ENCODE measurements around the gene POMC.
"Not testable (repeated sequence)": the region's sequence is repeated elsewhere in the genome, so short reads cannot be mapped to it uniquely, and the experiment has no call there.

Gene POMC

DNA sequence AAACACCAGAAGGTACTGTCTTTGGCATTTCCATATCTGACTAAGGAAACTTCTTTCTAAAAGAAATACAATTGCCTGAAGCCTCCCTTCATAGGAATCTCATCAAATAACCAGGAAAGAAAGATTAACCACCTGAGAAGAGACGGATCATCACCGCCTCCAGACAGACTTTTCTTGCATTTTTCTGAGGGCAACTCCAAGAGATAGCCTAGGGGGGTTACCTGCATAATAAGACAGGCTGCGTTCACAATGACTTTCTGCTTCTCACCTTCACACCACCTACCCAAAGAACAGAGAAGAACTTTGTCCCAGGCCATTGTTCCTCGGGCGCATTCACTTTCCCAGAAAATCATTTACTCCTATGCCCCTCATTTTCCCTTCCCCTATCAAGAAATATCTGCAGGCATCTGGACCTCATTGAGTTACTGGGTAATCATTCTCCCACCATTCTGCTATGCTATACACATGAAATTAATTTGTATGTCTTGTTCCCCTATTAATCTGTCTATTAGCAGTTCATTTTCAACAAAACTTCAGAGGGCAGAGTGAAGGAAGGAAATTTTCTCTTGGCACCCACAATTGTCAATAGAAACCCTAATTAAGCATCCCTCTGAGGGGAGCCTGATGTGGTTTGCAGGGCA is 8.3 kb upstream of the POMC start:
- no peak for DNase-seq (ENCODE audit: low read depth)

DNA sequence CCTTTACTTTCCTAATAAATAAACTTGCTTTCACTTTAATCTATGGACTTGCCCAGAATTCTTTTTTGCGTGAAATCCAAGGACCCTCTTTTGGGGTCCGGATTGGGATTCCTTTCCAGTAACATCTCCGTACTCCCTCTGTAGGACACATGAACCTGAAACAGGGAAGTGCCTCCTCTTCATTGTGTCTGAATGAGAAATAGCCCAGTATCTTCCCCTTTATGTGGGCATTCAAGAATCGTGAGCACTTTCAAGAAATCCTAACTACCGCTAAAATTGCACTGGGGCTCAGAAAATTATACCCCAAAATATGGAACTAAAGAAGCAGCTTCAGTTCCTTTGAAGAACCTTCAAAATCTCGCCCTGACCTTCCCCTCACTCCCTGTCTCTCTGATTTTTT is 7.8 kb upstream of the POMC start:
- DNase-seq (ENCODE audit: low read depth): no peak

DNA sequence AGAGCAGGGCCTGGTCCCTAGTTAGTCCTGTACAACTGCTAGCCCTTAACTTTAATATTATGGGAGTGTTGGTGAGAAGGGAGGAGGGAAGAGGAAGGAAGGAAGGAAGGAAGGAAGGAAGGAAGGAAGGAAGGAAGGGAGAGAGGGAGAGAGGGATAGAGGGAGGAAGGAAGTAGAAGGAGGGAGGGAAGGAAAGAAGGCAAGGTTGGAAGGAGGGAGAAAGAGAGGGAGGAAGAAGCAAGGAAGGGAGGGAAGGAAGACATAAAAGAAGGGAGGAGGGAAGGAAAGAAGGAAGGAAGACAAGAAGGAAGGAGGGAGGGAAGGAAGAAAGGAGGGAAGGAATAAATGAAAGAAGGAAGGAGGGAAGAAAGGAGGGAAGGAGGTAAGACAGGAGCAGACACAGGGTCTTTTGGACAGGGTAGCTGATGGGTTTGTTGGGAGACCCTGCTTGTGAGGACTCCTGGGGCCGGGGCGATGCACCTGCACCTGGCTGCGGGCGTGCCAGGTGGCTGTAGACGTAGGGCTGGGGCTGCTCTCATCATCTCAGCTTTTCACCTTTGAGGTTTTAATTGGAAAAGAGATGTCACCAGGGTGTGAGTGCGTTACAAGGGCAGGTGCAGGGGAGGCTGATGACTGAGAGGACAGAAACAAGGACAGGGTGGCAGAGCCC is 5.9 kb upstream of the POMC start:
- DNase-seq (ENCODE audit: low read depth): no peak

DNA sequence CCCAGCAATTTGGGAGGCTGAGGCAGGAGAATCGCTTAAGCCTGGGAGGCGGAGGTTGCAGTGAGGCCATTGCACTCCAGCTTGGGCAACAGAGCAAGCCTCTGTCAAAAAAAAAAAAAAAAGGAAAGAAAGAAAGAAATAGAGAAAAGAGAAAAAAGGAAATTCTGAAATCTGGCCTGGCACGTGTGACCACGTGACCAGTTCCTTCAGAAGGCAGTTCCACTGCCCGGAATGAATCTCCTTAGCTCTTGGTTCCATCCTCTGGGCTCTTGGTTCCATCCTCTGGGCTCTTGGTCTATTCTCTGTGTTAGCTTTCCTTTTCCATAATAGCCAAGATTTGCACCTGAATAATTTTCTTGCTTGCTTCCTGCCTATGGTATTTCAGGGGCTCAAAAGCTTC is 5.3 kb upstream of the POMC start:
- no peak for DNase-seq (ENCODE audit: low read depth)

DNA sequence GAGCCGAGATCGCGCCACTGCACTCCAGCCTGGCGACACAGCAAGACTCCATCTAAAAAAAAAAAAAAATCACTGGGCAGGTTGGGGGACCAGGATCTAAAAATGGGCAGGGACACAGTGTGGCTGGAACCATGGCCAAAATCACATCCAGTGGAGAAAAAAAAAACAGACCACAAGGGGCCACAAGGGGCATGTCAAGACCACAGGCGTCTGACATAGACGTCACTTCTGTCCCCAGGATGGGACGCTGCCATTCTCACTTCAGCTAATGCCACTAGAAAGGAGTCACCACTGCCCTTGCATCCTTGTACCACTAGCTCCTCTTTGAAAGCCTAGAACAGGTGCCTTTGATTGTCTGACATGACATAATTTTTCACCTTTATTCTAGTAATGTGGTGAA is 2.5 kb upstream of the POMC start:
- DNase-seq (ENCODE audit: low read depth): no peak

- no peak for DNase-seq (ENCODE audit: low read depth)
These were observed 692 bp upstream of the POMC start for GRCh38 chr2:25169073-25169470.

DNA sequence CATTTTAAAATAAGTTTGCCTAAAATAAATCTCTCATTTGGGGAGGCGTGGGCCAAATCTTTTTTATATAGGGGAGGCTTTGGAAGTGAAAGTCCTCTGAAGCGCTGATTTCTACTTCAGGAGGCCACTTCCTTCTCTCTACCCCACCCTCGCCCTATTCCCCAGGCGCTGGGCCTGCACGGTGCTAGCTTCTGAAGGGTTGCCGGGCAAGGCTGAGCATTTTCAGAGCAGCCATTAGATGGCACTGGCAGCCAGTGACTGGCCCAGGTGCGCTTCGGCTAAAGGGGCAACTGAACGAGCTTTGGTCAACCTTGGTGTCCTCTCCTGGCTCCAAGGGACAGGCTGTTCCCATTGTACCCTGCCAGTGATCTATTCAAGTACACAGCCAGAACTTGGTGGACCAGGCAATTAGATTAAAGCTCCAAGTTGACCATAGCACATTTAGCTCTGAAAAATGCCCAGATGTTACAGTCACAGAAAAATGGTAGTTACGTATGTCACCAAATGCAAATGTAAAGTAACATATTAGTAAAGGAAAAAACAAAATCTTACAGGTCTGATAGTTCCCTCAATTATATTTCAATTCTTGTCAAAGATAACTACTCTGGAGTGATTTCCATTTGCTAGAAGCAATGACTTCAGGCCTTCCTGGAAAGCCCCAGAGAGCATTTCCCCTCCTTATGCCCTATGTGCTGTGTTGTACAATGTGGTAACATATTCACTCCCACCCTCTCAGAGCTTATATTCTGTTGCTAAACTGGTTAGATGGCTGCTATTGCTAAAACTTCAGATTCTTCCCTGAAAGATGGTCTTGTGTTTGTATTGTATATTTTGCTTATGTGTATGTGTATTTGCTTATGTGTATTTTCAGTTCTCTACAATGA is 2.1 kb downstream of the POMC start:
- DNase-seq (ENCODE audit: low read depth): no peak

DNA sequence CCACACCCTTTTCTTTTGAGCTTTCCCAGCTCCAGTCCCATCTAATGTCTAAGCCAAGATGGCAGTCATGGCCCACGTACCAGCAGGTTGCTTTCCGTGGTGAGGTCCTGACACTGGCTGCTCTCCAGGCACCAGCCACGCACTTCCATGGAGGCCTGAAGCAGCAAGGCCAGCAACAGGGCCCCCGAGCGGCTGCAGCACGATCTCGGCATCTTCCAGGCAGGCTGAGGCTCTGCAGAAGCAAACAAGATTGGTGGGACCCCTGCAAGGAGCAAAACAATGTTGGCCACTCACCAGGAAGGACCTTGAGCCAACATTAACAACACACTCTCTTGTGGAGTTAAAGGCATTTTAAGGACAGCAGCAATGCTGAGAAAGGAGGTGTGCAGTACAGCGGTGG is 3.8 kb downstream of the POMC start:
- no peak for DNase-seq (ENCODE audit: low read depth)

DNA sequence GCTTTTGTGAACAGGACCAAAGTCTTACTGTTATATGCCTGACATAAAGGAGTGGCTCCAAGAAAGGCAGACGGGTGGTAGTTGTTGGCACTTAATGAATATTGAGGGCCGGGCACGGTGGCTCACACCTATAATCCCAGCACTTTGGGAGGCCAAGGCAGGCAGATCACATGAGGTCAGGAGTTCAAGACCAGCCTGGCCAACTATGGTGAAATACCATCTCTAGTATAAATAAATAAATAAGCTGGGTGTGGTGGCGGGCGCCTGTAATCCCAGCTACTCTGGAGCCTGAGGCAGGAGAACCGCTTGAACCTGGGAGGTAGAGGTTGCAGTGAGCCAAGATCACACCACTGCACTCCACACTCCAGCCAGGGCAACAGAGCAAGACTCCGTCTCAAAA is 6.3 kb downstream of the POMC start:
- not testable (repeated sequence) for DNase-seq (ENCODE audit: low read depth)

DNA sequence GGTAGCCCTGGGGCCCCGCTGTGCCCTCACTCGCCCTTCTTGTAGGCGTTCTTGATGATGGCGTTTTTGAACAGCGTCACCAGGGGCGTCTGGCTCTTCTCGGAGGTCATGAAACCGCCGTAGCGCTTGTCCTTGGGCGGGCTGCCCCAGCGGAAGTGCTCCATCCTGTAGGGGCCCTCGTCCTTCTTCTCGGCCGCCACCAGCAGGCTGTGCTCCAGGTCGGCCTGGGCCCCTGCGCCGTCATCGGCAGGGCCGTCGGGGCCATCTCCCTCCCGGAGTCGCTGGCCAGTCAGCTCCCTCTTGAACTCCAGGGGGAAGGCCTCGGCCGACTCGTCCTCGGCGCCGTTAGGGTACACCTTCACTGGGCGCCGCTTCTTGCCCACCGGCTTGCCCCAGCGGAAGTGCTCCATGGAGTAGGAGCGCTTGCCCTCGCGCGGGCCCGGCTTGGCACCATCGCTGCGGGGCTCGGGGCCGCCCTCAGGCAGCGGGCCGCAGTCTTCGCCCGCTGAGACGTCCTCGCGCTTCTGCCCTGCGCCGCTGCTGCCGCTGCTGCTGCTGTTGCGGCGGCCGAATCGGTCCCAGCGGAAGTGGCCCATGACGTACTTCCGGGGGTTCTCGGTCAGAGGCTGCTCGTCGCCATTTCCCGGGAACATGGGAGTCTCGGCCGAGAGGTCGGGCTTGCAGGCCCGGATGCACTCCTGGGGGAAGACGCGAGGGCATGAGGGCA is 7.2 kb downstream of the POMC start:
- no peak for DNase-seq (ENCODE audit: low read depth)

DNA sequence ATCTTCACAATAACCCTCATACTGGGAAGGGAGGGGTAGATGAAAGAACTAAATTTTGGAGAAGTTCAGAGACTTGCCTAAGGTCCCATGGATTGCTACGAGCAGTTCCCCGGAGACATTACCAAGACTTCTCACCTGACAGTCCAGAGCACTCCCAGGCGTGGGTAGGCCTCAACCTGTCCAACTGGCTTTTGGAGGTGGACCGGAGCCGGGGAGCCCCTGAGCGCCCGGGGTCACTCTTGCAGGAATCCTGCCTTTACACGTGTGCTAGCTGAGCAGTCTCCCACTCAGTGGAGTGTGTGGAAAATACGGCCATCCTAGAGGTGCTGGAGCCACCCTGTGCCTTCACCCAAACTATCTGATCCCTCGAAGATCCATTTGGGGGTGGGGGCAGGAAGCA is 8.0 kb downstream of the POMC start:
- DNase-seq (ENCODE audit: low read depth): no peak

- DNase-seq (ENCODE audit: low read depth): no peak
These were observed 8.4 kb downstream of the POMC start for GRCh38 chr2:25159949-25160348.

GRCh38 chr2:25158096-25158852 is 10.1 kb downstream of the POMC start:
- no peak for DNase-seq (ENCODE audit: low read depth)

GRCh38 chr2:25155401-25155800 is 13.0 kb downstream of the POMC start:
- no peak for DNase-seq (ENCODE audit: low read depth)

GRCh38 chr2:25151718-25152117 is 16.7 kb downstream of the POMC start:
- no peak for DNase-seq (ENCODE audit: low read depth)

DNA sequence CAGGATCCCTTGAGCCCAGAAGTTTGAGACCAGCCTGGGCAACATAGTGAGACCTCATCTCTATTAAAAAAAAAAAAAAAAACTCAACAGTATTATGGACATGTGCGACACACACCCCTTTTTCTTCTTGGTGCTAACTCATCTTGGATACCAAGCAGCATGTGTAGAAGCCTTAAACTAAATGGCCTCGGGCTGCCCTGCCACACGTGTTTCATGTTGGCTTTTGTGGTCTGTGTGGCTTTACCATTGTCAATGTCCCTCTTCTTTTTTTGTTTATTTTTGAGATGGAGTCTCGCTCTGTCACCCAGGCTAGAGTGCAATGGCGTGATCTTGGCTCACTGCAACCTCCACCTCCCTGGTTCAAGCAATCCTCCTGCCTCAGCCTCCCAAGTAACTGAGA is 17.4 kb downstream of the POMC start:
- not testable (repeated sequence) for DNase-seq (ENCODE audit: low read depth)

DNA sequence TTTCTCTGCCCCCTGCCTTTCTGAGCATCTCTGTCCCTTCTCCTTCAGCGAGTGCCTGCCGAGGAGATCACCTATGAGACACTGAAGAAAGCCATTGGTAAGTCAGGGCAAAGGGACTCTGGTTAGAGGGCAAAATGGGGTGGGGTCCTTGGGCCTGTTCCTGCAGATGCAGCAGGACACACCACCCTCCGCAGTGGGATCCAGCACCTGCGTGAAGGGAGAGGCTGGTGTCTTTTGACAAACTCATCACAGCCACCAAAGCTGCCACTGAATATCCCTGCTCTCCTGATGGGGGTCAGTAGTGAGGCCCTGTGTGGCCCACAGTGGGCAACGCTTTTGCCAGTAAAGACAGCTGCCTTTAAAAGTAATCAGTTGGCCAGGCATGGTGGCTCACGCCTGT is 18.7 kb downstream of the POMC start:
- no peak for DNase-seq (ENCODE audit: low read depth)

DNA sequence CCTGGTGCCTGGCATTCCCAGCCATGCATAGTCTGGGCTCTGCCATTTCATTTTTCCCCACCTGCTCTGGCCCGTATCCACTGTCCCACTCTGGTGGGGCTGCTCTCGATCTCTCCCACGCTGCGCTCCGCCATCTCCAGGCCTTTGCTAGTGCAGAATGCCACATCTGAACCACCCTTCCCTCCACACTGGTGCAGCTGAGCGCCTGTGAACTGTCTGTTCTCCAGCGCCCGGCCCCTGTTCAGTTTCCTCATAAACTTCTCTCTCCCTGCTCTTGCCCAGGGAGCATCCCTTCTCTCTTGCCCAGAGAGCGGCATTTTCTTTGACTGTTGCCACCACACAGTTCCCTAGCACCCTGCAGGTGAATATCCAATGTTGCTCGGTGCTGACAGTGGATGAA is 21.5 kb downstream of the POMC start:
- no peak for DNase-seq (ENCODE audit: low read depth)

GRCh38 chr2:25145803-25146202 is 22.6 kb downstream of the POMC start:
- DNase-seq (ENCODE audit: low read depth): no peak

DNA sequence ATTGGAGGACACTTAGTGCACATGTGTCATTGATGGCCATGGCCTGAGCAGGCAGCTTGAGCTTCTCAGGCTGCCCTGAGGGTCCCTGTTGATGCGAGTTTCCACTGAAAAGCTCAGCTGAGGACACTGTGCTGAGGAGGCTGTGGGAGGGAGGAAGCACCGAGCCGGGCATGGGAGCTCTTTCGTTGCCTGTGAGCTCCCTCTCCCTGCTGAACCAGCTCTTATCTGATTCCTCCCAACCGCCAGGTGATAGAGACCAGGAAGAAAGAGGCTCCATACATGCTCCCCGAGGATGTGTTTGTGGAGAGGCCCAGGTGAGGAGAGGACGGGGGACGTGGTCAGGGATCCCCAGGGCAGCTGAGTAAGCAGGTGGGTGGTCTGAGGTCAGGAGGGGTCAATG is 27.3 kb downstream of the POMC start:
- DNase-seq (ENCODE audit: low read depth): no peak

DNA sequence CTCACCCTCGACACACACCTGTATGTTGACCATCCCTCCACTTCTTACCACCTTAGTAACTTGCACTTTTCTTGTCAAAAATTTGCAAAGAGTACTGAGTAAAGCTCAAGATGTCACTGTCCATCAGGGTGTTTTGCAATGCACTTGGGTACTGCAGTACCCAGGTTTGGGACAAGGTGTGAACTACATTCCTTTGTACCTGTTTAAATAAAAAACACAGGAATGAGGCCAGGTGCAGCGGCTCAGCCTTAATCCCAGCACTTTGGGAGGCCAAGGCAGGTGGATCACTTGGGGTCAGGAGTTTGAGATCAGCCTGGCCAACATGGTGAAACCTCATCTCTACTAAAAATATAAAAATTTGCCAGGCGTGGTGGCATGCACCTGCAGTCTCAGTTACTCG is 27.8 kb downstream of the POMC start:
- DNase-seq (ENCODE audit: low read depth): not testable (repeated sequence)

GRCh38 chr2:25132693-25133092 is 35.7 kb downstream of the POMC start:
- DNase-seq (ENCODE audit: low read depth): no peak
